GM21447 (cell line): Measurements from ENCODE around the gene PRMT1.
"Not testable (repeated sequence)": the region's sequence is repeated elsewhere in the genome, so short reads cannot be mapped to it uniquely, and the experiment has no call there.

Experiments
- ATAC-seq: cut with Tn5 transposase; IDR thresholded peaks from one replicate; pipeline ENCODE4 v1.9.1; 2021; ENCODE audit not compliant: unreplicated experiment

PRMT1 gene

DNA sequence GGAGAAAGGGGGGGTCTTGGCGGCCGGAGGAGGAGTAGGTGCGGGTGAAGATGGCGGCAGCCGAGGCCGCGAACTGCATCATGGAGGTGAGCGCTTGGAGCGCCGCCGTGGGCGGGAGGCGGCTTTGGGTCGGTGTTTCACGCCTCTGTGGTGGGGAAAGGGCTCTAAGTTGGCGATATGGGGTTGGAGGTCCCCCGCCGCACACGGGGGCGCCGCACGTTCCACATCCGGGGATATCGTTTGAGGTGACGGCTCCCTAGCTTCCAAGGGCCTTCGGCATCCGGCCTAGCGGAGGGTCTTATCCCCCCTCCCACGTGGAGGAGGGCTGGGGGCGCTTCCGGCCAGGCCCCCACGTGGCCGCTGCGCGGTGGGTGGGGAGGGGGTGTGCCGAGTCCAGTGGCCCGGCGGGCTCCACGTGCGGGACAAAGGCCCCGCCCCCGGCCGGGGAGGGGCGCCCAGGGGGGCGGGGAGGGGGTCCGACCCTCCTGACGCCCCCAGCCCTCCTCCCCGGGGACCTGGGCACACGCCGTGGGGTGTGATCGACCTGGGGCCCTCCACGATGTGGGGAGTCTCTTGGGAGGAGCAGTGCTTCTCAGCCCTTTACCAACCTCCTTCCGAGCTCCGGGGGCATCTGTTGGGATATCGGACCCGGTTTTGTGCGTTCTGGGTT, at the start of gene PRMT1:
PRMT1 (plus strand) TSS at position 41 of the 670 bp plus-strand sequence; CDS start at position 51, 10 bp downstream.
- no peak for ATAC-seq

DNA sequence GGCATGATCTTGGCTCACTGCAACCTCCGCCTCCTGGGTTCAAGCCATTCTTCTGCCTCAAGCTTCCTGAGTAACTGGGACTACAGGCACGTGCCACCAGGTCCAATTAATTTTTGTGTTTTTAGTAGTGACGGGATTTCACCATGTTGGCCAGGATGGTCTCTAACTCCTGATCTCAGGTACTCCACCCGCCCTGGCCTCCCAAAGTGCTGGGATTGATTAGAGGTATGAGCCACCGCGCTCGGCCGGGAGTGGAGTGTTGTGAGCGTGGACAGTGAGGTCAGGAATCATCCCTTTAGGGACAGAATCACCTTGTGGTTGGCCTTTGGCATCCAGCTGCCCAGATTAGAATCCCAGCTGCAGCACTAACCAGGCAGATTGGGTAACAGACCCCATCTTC, 47.4 kb upstream of the PRMT1 start:
- ATAC-seq, result no peak

DNA sequence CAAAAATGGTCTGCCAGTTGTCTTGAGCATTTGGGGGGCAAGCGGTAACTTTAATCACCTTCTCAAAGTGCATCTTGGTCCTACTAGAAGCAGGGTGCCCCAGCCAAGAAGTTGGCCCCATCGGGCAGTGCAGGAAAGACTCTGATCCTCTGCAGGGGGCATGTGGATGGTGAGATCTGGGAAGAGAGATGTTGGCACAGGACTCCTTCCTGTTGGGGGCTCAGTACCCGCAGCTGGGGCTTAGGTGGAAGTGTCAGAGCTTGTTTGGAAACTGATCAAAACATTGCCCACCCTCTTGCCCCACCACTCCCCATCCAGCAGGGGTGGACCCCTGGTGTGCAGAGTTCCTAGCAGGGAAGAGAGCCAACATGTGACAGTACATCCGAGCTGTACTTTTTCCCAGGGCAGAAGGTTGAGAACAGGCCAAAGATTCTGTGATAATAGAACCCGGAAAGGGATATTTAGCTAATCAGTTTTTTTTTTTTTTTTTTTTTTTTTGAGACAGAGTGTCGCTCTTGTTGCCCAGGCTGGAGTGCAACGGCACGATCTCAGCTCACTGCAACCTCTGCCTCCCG, 46.0 kb upstream of the PRMT1 start:
- no peak for ATAC-seq

DNA sequence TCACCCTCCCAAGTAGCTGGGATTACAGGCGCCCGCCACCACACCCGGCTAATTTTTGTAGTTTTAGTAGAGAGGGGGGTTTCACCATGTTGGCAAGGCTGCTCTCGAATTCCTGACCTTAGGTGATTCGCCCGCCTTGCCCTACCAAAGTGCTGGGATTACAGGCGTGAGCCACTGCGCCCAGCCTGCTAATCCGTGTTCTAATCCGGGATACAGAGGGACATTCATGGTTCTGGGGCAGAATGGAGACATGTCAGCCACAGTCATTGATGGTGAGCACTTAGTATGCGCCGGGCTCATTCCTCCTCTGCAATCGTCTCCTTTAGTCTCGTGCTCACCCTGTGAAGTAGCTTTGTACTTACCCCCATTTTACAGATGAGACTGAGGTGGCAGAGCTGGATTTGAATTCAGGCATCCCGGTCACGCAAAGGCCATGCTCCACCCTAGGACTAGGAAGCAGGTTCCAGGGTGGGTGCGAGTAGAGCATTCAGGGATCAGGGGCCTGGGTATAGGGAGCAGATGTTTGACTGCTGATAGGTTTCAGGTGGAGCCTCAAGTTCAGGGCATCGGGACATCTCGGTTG, 45.4 kb upstream of the PRMT1 start:
- no peak for ATAC-seq

DNA sequence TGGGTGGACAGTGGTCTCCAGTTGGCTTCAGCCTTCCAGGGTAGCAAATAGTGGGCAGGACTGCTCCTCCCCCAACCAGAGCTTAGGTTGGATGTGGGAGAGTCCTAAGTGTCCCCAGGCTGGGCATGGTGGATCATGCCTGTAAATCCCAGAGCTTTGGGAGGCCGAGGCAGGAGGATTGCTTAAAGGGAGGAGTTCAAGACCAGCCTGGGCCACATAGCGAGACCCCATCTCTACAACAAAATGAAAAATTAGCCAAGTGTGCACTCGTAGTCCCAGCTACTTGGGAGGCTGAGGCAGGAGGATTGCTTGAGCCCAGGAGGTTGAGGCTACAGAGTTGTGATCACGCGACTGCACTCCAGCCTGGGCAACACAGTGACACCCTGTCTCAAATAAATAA, 44.5 kb upstream of the PRMT1 start:
- no peak for ATAC-seq

DNA sequence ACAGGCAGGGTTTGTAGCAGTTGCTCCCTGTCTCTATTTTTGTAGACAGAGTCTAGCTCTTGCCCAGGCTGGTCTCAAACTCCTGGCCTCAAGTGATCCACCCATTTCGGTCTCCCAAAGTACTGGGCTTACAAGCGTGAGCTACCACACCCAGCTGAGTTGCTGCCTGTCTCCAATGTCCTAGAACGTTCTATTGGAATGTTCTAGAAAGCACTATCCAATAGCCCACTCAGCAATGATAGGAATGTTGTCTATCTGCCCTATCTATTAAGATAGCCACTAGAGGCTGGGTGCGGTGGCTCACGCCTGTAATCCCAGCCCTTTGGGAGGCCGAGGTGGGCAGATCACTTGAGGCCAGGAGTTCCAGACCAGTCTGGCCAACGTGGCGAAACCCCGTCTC, 43.8 kb upstream of the PRMT1 start:
- ATAC-seq, result not testable (repeated sequence)

DNA sequence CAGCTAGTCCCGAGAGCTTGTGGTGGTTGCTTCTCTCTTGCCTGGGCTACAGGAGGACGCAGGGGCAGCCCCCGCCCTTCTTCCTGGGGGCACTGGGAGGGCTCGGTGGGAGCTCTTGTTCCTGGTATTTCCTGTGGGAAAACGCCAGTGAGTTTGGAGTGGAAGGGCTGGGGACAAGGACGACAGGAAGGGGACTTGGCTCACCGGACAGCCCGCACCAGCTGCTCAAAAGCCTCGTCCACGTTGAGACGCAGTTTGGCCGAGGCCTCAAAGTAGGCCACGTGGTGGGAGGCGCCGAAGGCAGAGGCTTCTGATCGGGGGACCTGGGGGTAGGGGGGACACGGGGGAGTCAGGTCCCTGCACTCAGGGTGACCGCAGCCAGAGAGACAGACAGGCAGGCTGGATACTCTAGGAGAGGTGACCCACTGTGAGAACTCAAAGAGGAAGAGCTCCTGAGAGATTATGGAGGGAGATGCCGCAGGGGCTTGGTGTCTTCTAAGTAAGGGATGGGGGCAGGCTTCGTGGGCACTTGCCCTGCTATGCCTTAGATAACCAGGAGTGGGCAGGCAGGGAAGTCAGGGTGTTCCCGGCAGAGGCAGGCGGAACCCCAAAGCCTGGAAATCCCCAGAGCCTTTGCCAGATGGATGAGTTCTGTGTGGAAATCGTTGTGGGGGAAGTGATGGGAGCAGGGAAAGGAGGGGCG, 41.4 kb upstream of the PRMT1 start:
- no peak for ATAC-seq

DNA sequence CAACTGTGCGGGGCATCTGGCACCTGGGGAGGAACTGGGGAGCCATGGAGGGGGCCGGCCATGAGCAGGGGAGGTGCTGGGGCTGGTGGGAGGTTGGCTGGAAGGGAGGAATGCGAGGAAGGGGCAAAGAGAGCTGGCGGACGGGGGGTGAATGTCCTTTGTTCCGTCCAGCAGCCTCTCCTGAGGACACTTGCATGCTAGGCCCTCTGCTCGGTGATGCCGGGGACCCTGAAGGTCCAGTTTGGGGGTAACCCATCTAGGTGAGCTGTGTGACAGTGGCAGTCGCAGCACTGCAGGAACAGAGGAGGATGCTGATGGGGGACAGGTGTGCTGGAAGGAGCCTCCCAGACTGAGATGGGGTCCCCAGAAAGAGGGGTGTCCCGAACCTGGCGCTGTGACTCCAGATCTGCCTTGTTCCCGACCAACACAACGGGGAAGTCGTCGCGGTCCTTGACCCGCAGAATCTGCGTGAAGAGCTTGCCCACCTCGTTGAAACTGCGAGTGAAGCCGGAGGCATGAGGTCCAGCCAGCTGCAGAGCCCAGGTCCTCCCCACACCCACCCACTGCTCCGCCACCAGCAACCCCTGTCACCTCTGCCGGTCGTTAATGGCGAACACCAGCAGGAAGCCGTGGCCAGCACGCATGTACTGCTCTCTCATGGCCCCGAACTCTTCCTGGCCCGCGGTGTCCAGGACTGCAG, 40.7 kb upstream of the PRMT1 start:
- no peak for ATAC-seq

DNA sequence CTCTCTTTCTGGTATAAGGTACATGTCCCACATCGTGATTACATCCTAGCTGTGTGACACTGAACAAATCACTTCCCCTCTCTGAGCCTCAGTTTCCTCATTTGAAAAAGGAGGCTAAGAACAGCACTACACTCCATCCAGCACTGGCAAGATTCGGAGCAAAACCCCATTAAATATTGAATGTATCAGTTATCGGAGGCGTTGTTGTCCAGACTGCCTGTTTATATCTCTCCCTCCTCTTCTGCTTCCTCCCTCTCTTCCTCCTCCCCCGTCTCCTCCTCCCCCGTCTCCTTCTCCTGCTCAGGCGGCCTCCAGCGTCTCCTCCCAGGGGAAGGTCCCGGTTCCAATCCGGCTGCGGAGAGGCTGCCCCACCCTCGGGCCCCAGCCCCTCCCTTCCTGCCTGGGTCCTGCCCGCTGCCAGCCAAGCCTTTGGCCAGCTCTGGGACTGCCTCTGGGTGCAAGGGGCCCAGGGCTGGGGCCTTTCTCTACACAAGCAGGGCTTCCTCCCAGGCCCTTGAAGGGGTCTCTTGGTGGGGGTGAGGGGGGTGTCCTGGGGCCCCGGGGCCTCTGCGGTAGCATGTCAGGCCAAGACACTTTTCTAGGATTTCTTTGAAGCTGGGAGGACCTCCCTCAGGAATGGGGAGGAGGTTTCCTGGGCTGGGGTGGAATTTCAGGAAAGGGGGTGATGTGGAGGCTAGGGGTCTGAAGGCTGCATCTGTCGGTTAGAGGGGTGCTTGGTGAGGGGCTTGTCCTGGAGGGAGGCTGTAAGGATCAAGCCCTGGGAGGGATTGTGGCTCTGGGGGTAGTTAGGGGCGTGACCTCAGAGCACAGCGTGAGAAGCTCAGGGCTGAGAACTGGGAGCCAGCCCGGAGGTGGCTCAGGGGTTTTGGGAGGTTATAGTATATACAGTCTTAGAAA, 39.0 kb upstream of the PRMT1 start:
- no peak for ATAC-seq

DNA sequence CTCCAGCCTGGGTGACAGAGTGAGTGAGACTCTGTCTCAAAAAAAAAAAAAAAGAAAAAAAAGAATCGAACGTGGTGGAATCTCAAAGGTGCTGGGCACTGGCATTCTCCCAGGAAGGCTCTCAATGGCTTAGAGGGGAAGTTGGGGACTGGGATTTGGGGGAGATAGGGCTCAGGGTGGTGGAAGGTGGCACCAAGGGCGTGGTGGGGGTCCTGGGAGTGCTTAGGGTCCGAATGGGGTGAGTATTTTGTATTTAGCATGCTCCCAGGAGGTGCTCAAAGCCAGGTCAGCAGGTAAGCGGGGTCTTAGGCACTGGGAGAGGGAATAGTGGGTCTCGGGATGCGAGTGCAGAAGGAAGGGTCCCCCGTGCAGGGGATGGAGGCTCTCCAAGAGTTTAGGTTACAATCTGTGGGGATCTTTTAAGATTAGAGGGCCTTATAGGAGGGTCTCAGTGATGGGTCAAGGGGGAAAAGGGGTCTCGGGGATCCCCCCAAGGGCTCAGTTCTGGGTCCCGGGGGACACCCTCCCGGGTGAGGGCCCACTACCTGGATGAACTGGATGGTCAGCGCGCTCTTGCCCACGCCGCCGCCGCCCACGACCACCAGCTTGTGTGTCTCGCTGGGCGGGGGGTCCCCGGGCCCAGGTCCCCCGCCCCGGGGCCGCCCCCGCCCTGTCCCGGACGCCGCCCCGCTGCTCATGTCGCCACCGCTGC, 37.5 kb upstream of the PRMT1 start:
- ATAC-seq, result no peak

DNA sequence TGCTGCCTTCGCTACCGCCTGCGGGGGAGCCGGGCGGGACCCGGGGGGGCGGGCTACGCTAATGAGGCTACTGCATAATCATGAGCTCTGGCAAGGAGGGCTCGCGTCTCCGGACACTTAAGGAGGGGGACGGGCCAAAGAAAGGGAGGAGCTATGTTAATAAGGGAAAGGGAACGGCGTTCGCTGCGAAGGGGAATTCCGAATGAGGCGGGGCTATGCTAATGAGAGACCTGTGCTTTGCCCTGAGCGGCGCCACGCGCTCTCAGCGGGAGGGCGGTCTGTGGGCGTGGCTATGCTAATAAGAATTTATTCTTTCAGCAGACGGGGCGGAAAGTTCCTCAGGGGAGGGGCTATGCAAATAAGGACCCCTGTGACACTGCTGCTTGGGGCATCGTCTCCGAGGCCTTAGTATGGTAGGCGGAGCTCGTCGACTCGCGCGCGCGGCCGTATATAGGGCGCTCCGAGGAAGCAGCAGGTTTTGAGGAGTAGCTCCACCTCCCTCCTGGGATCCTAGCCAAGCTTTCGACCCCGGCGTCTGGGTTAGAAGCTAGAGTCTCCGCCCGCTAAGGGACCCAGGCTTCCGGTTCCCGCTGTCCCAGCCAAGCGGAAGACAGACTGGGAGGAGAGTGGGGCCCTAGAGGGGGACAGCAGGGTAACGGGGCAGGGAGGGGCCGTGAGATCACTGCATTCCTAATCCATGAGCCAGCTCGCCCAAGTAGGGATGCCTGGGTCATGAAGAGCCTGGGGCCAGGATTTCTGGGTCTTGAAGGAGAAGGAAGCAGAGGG, 36.8 kb upstream of the PRMT1 start, which contains the start of gene RRAS:
RRAS (minus strand) TSS at position 31 of the 786 bp plus-strand sequence. CDS start 45 bp downstream, outside the sequence.
- ATAC-seq, result peak; percentile 56

DNA sequence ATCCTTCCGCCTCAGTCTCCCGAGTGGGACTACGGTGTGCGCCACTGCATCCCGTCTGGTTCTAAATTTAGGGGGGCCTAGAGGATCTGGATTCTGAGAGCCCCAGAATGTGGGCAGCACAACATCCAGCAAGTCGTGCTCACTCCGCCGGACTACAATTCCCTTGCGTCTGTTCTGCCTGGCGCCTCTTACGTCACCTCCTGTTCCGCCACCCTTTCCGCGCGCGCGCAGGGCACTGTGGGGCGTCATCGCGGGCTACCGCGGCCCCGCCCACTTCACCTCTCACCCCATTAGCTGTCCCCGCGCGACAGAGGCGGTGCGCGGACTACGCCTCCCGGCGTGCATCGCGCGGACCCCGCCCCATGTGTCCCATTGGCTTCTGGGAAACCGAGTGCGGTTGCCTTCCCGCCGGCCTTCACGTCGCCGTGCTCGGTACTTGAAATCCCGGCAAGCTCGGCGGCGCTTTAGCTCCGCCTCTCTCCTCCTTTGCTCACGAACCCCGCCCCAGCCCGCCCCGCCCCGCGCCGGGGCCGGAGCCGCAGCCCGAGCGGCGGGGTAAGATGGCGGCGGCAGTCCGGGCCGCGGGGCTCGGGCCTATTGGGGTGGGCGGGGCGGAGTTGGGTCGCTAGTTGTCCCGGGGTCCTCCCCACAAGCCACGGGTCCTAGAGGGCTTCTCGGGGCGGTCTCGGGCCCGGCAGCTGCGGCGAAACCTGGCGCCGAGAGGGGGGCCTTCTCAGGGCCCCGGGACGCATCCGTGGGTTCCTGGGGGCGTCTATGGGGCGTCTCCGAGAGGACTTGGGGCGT, 35.2 kb upstream of the PRMT1 start, which contains the start of gene SCAF1:
SCAF1 (plus strand) TSS at position 522 of the 804 bp plus-strand sequence. CDS start 2,818 bp downstream, outside the sequence.
- ATAC-seq, result peak; percentile 49

DNA sequence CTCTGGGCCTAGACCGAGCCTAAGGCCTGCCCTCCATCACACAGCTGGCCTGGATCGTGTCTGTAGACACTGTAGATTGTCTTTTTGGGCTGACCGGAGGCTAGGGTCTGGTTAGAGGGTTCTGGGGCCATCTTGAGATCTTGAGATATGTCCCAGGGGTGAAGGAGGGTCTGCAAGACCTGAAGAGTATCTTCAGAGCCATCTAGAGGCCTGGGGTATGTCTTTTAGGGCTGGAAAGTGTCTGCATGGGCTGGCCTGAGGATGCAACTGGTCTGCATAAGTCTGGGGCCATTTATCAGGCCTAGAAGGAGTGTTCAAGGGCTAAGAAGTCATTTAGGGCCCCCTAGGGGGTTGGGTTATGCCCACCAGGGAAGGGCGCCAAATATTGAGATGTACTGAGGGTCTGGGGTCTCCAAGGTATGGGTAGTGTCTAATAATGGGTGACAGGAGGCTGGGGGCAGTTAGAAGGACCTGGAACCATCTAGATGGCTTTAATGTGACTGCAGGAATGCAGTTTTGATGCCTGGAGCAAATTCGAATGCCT, 34.5 kb upstream of the PRMT1 start:
- ATAC-seq, result no peak

DNA sequence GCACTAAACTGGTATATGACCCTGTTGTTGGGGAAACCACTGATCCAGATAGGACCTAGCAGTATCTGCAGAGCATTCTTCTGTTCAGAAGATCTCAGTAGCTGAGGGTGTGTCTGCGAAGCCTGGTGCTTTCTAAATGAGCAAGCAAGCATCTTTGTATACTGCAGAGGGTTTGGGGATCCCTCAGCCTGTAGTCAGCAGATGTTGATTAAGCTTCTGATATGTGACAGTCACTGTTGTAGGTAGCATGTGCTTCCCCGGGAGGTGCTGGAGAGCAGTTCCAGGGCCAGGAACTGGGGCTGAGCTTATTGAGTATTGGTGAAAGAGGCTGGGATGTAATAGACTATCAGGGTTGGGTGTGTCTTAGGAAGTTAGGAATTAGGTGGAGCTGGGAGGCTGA, 33.6 kb upstream of the PRMT1 start:
- ATAC-seq, result no peak

DNA sequence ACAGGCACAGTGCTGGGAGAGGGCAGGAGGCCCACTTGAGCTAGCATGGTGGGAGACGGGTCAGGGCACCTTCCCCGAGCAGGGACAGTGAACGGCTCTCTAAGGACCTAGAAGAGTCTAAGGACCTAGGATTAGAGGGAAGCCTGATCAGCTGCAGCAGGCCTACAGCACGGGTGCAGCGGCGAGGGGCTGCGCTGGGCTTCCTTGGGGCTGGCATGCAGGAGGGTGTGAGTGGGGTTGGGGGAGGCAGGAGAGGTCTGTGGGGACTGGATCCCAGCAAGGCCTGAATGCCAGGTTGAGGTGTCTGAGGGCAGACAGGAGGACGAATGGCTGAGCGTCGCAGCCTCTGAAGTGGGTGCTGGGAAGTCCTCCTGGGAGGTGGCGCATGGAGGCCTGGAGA, 31.5 kb upstream of the PRMT1 start:
- no peak for ATAC-seq

DNA sequence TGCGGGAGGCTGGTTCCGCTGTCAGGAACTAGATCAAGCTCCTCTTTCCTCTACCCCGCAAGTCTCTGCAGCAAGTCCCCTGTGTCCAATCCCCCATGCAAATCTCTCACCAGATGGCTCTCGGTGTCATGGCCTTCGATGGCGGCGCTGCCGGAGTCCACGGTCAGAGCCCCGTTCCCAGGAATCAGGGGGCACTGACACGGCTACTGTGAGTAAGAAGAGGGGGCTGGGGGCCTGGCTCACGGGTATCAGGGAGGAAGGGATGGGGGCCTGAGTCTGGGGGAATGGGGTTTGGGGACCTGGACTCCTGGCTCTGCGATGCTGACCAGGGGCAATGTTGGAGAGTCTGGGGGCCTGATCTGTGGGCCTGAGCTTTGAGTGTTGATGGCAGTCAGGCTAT, 31.1 kb upstream of the PRMT1 start:
- no peak for ATAC-seq

DNA sequence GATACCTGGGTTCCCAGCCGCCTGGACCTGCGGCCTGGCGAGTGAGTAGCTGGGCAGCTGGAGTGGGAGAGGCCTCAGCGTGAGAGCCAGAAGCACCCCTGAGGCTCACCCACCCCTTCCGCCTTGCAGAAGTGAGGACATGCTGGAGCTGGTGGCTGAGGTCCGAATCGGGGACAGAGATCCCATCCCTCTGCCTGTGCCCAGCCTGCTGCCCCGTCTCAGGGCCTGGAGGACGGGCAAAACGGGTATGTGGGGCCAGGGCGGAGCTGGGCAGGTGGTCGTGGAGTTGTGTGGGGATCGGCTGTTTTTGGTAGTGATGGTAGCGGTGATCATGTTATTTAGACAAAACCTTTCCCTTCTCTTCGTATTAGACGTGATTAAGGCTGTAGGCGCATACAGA, 30.5 kb upstream of the PRMT1 start:
- no peak for ATAC-seq
